PC-9 (cell line): ENCODE results near the gene METTL2B. TPM values are rescaled to one million over a fixed set of nuclear protein-coding genes. Genes with fewer than 3 reads are reported as not detected.

Experiments
- BruUV-seq: library from RNA; stranded (reverse); fragments of 400-500 nt; replicated peaks from 2 replicates; lab custom pipeline; 2021; lab: Mats Ljungman, UMichigan
- CTCF ChIA-PET: fragments of 300-600 bp; sonication (Branson Sonifier 250); formaldehyde crosslinking; loops from one replicate; lab custom pipeline; 2022; ENCODE audit warnings: antibody characterized with exemption; lab: Charles Lee
- POLR2A ChIA-PET: fragments of 300-600 bp; sonication (Branson Sonifier 250); formaldehyde crosslinking; loops from one replicate; lab custom pipeline; 2022; ENCODE audit warnings: antibody characterized with exemption; ENCODE audit not compliant: unreplicated experiment; lab: Charles Lee
- DNase-seq, 2 experiments: peaks; one replicate each; pipeline versions ENCODE4 v3.0.0 to v3.0.0-alpha.2; 2015 to 2022; ENCODE audit warnings: mixed read lengths in 1 of 2
- H2AFZ ChIP-seq: fragments of 200-600 bp; sonication (generic); 2 replicates; pipeline ENCODE4 v1.8.1; 2017; ENCODE audit warnings: antibody characterized with exemption
- H3F3A ChIP-seq: fragments of 200-600 bp; sonication (generic); 2 replicates; pipeline ENCODE4 v1.8.1; 2017; ENCODE audit warnings: antibody characterized with exemption, mild to moderate bottlenecking, low read depth; ENCODE audit not compliant: insufficient read depth
- H3K27ac ChIP-seq: fragments of 200-600 bp; sonication (generic); 2 replicates; pipeline ENCODE4 v1.6.1; 2016; ENCODE audit warnings: mixed run types
- H3K27me3 ChIP-seq: fragments of 200-600 bp; sonication (generic); 2 replicates; pipeline ENCODE4 v1.6.1; 2016; ENCODE audit warnings: low read depth, mixed run types; ENCODE audit not compliant: insufficient read depth
- H3K36me3 ChIP-seq: fragments of 200-600 bp; sonication (generic); 2 replicates; pipeline ENCODE4 v1.6.1; 2016; ENCODE audit warnings: low read depth, mixed run types
- H3K4me1 ChIP-seq: fragments of 200-600 bp; sonication (generic); replicated peaks from 2 replicates; pipeline ENCODE4 v1.6.1; 2016; ENCODE audit warnings: mixed run types; ENCODE audit not compliant: insufficient read depth
- H3K4me2 ChIP-seq: fragments of 200-600 bp; sonication (generic); 2 replicates; pipeline ENCODE4 v1.6.1; 2017; ENCODE audit warnings: mixed run types
- H3K4me3 ChIP-seq: fragments of 200-600 bp; sonication (generic); 2 replicates; pipeline ENCODE4 v1.6.1; 2016; ENCODE audit warnings: mixed run types
- H3K79me2 ChIP-seq: fragments of 200-600 bp; sonication (generic); 2 replicates; pipeline ENCODE4 v1.6.1; 2017; ENCODE audit warnings: low read depth, mixed run types
- H3K9me2 ChIP-seq: fragments of 200-600 bp; sonication (generic); 2 replicates; pipeline ENCODE4 v1.8.1; 2017; ENCODE audit warnings: mild to moderate bottlenecking; ENCODE audit not compliant: insufficient read depth
- H3K9me3 ChIP-seq: fragments of 200-600 bp; sonication (generic); 2 replicates; pipeline ENCODE4 v1.8.1; 2016; ENCODE audit warnings: low read depth; ENCODE audit not compliant: insufficient read depth
- H4K20me1 ChIP-seq: fragments of 200-600 bp; sonication (generic); 2 replicates; pipeline ENCODE4 v1.8.1; 2017; ENCODE audit not compliant: insufficient read depth
- EZH2 ChIP-seq: fragments of 200-600 bp; sonication (generic); IDR thresholded peaks from 2 replicates; pipeline ENCODE4 v1.8.0; 2017; ENCODE audit warnings: antibody characterized with exemption, low read depth
- intact Hi-C: fragments of 100-400 bp; cut with micrococcal nuclease; formaldehyde crosslinking; loops from one replicate; pipeline ENCODE4 v1.10.0; 2022; ENCODE audit not compliant: unreplicated experiment
- total RNA-seq: library from RNA; stranded (reverse); gene quantifications from 2 replicates; pipeline ENCODE4 v1.2.3, GENCODE V29; 2021
- TF ChIP-seq, protein P1 (sequence below): fragments of 200-600 bp; sonication (generic); conservative IDR thresholded peaks from 2 replicates; pipeline ENCODE4 v1.6.1; 2017; ENCODE audit warnings: mixed run types, antibody characterized with exemption, mild to moderate bottlenecking, moderate library complexity

The METTL2B gene
- total RNA-seq, 1 experiment from 2014 or later: 41.9 TPM

DNA sequence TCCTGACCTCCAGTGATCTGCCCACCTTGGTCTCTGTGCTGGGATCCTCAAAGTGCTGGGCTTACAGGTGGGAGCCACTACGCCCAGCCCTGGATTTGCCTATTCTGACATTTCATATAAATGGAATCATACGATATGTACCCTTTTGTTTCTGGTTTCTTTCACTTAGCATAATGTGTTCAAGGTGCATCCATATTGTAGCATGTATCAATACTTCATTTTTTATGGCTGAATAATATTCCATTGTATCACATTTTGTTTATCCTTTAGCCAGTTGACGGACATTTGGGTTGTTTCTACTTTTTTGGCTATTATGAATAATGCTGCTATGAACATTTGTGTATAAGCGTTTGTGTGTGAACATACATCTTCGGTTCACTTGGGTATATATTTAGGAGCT, 25.6 kb upstream of the METTL2B start:
- POLR2A ChIA-PET: no interaction called here
- no peak overlapping the region for H3K4me3 ChIP-seq
- CTCF ChIA-PET: no interaction called here
- H4K20me1 ChIP-seq: no peaks in the 10 kb centered on the region
- no peak overlapping the region for H2AFZ ChIP-seq
- TF ChIP-seq, protein P1, sequence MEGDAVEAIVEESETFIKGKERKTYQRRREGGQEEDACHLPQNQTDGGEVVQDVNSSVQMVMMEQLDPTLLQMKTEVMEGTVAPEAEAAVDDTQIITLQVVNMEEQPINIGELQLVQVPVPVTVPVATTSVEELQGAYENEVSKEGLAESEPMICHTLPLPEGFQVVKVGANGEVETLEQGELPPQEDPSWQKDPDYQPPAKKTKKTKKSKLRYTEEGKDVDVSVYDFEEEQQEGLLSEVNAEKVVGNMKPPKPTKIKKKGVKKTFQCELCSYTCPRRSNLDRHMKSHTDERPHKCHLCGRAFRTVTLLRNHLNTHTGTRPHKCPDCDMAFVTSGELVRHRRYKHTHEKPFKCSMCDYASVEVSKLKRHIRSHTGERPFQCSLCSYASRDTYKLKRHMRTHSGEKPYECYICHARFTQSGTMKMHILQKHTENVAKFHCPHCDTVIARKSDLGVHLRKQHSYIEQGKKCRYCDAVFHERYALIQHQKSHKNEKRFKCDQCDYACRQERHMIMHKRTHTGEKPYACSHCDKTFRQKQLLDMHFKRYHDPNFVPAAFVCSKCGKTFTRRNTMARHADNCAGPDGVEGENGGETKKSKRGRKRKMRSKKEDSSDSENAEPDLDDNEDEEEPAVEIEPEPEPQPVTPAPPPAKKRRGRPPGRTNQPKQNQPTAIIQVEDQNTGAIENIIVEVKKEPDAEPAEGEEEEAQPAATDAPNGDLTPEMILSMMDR: no peak
- no peak for TF ChIP-seq EZH2
- DNase-seq: no peak
- H3K27ac ChIP-seq: no peak overlapping the region
- intact Hi-C loops: no loop called here
- peaks cover 3% of the 10 kb centered on the region; the same call in 1 of the 2 replicates for H3F3A ChIP-seq
- 0 out of 2 replicates have a peak, but pooled peaks cover 15% of the 10 kb centered on the region for H3K4me1 ChIP-seq
- BruUV-seq: no TSS peak
- H3K4me2 ChIP-seq: no peak overlapping the region
- no peaks in the 10 kb centered on the region for H3K9me2 ChIP-seq
- no peaks in the 10 kb centered on the region for H3K36me3 ChIP-seq
- H3K79me2 ChIP-seq: peaks cover 1% of the 10 kb centered on the region
- H3K27me3 ChIP-seq: no peaks in the 10 kb centered on the region
- no peaks in the 10 kb centered on the region for H3K9me3 ChIP-seq

DNA sequence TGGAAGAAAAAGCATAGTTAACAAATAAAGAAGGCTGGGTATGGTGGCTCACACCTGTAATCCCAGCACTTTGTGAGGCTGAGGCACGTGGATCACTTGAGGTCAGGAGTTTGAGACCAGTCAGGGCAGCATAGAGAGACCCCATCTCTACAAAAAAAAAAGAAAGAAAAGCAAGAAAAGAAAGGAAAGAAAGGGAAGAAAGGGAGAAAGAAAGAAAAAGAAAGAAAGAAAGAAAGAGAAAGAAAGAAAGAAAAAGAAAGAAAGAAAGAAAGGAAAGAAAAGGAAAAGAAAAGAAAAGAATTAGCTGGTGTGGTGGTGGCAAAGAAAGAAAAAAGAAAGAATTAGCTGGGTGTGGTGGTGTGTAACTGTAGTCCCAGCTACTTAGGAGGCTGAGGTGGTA, 24.0 kb upstream of the METTL2B start:
- Histone ChIP-seq H3K79me2 (peaks cover 18% of the 10 kb centered on the region), H3K27ac (no peak overlapping the region), H3K9me3 (no peaks in the 10 kb centered on the region), H3K36me3 (peaks cover 6% of the 10 kb centered on the region; the same call in 1 of the 2 replicates), H2AFZ (no peak overlapping the region), H3K4me1 (peaks cover 25% of the 10 kb centered on the region), H4K20me1 (no peaks in the 10 kb centered on the region), H3K9me2 (no peaks in the 10 kb centered on the region), H3K4me3 (no peak overlapping the region), H3K4me2 (no peak overlapping the region), H3F3A (peaks cover 10% of the 10 kb centered on the region; the same call in 1 of the 2 replicates), H3K27me3 (no peaks in the 10 kb centered on the region)
- TF ChIP-seq, protein P1: no peak
- TF ChIP-seq EZH2: no peak
- intact Hi-C loops: no loop called here
- DNase-seq: no peak
- CTCF ChIA-PET: no interaction called here
- no TSS peak for BruUV-seq
- POLR2A ChIA-PET: interaction anchor here (0.8 kb wide), 1 partner anchor 11 kb away, joined by 14 read pairs; no protein-coding TSS in a partner anchor

DNA sequence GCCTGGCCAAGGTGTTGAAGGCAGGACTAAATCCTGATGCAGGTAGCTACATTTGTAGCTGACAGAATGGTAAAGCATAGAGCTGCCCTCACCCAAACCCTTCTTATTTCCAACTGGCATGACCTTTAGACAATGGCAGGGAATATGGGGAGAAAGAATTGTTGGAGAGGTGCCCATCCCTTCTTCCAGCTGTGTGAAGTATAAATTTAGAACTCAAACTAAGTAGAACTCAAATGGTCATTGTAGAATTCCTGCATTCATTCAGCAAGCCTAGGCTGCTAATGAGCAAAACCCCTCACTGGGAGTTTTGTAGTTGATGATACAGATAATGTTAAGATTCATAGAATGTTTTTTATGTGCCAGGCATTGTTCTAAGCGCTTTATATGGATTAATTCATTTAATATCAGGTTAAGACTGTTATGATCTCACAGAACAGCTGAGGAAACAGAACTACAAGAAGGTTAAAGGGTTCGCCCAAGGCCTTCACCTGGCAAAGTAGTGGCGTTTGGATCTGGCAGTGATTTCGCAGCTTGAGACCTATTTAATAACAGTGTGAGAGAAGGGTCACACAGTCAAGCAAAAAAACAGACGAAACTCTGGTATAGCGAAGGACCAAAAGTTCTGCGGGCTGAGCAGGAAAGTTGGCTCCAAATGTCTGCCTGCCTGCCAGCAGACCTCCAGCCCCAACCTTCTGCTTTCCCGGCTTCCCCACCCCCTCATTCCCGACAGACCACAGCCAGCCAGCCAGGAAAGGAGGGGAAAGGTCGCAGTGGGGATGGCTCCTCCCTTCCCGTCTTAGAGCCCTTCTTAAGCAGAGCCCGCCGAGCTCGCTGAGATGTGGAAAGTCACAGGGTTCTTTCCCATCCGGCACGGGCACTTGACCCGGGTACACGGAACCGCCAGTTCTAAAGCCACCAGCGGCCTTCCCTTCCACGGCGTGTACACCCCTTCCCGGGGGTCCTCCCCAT, 22.4 kb upstream of the METTL2B start:
- peaks cover 29% of the 10 kb centered on the region for H3K4me1 ChIP-seq
- intact Hi-C loops: no loop called here
- ChIA-PET CTCF (no interaction called here), POLR2A (no interaction called here)
- H3K9me2 ChIP-seq: no peaks in the 10 kb centered on the region
- H2AFZ ChIP-seq: no peak overlapping the region
- no peaks in the 10 kb centered on the region; the same call in 1 of the 2 replicates for H4K20me1 ChIP-seq
- no peaks in the 10 kb centered on the region for H3K9me3 ChIP-seq
- peaks cover 33% of the 10 kb centered on the region for H3K79me2 ChIP-seq
- H3K27ac ChIP-seq: no peak overlapping the region
- H3K27me3 ChIP-seq: no peaks in the 10 kb centered on the region
- no peak overlapping the region; the same call in 1 of the 2 replicates for H3K4me3 ChIP-seq
- H3K36me3 ChIP-seq: peaks cover 11% of the 10 kb centered on the region
- H3K4me2 ChIP-seq: peak overlapping the region; percentile 86; the same call in 1 of the 2 replicates
- TF ChIP-seq, protein P1: no peak
- no peak for TF ChIP-seq EZH2
- BruUV-seq: no TSS peak
- DNase-seq: no peak
- H3F3A ChIP-seq: peaks cover 25% of the 10 kb centered on the region
